ENCODE results near the gene EPB42.
"Not testable (repeated sequence)": the region's sequence is repeated elsewhere in the genome, so short reads cannot be mapped to it uniquely, and the experiment has no call there.

Gene EPB42

GRCh38 chr15:43230640-43231115 is 9.9 kb upstream of the EPB42 start:
- TF ChIP-seq, protein P1, sequence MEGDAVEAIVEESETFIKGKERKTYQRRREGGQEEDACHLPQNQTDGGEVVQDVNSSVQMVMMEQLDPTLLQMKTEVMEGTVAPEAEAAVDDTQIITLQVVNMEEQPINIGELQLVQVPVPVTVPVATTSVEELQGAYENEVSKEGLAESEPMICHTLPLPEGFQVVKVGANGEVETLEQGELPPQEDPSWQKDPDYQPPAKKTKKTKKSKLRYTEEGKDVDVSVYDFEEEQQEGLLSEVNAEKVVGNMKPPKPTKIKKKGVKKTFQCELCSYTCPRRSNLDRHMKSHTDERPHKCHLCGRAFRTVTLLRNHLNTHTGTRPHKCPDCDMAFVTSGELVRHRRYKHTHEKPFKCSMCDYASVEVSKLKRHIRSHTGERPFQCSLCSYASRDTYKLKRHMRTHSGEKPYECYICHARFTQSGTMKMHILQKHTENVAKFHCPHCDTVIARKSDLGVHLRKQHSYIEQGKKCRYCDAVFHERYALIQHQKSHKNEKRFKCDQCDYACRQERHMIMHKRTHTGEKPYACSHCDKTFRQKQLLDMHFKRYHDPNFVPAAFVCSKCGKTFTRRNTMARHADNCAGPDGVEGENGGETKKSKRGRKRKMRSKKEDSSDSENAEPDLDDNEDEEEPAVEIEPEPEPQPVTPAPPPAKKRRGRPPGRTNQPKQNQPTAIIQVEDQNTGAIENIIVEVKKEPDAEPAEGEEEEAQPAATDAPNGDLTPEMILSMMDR (IDR thresholded peaks at IDR 0.05; ENCODE audit: insufficient read depth, missing control alignments), result no peak
- FAIRE-seq, result no peak
- DNase-seq (ENCODE audit: insufficient read length, low spot score), result no peak

DNA sequence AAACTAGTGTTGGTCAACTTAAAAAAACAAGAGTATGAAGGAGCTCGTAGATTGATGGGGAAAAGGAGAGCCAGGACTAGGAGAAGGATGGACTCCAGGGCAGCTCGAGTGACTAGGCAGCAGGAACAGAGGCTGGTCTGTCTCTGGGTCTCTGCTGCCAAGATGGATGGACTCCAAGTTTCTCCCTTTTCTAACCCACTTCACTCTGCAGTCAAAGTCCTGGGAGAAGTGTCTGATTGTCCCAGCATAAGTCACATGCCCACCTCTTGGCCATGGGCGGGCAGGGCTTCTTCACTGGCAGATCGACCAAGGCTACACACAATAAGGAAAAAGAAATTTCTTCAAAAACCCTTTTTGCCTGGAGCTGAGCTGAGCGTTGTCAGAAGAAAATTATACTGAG is 9.2 kb upstream of the EPB42 start:
- no peak for DNase-seq (ENCODE audit: insufficient read length, low spot score)
- TF ChIP-seq, protein P1 (IDR thresholded peaks at IDR 0.05; ENCODE audit: insufficient read depth, missing control alignments), result no peak
- FAIRE-seq, result no peak

GRCh38 chr15:43226436-43227305 is 5.9 kb upstream of the EPB42 start:
- DNase-seq (ENCODE audit: insufficient read length, low spot score), result no peak
- TF ChIP-seq, protein P1 (IDR thresholded peaks at IDR 0.05; ENCODE audit: insufficient read depth, missing control alignments), result no peak
- no peak for FAIRE-seq

- not testable (repeated sequence) for FAIRE-seq; DNase-seq (ENCODE audit: insufficient read length, low spot score)
These were observed 5.1 kb upstream of the EPB42 start for GRCh38 chr15:43225950-43226255.

GRCh38 chr15:43225201-43225949 is 4.6 kb upstream of the EPB42 start:
- FAIRE-seq (no peak), DNase-seq (ENCODE audit: insufficient read length, low spot score) (peak; percentile 38)
- TF ChIP-seq, protein P1 (IDR thresholded peaks at IDR 0.05; ENCODE audit: insufficient read depth, missing control alignments), result peak; percentile 65

- DNase-seq (ENCODE audit: insufficient read length, low spot score) (no peak), FAIRE-seq (no peak)
- TF ChIP-seq, protein P1 (IDR thresholded peaks at IDR 0.05; ENCODE audit: insufficient read depth, missing control alignments), result no peak
These were observed 604 bp upstream of the EPB42 start for GRCh38 chr15:43221422-43221821.

GRCh38 chr15:43219929-43220928 is 589 bp downstream of the EPB42 start:
- TF ChIP-seq, protein P1 (IDR thresholded peaks at IDR 0.05; ENCODE audit: insufficient read depth, missing control alignments), result no peak
- FAIRE-seq, result no peak
- no peak for DNase-seq (ENCODE audit: insufficient read length, low spot score)
